CD14-positive monocyte (primary cell): ENCODE data around the gene ADGRF4. TPM values are rescaled to one million over a fixed set of nuclear protein-coding genes. Genes with fewer than 3 reads are reported as not detected.

Experiments used
- DNase-seq, 3 donors: peaks; one replicate each; pipeline ENCODE4 v3.0.0-alpha.2; 2011 to 2022
- H2AFZ ChIP-seq: 2 replicates; pipeline ENCODE4 v1.6.0; 2012; ENCODE audit warnings: mild to moderate bottlenecking, low read depth, low read length, inconsistent platforms; ENCODE audit not compliant: insufficient read depth, poor library complexity, severe bottlenecking
- H3K27ac ChIP-seq, 2 donors: 1 replicate in 1 of 2; 2 replicates in 1 of 2; pipeline ENCODE4 v1.5.1; 2012 to 2013; ENCODE audit warnings: low read length in 2 of 2, control low read depth in 1 of 2, inconsistent platforms in 1 of 2, low read depth in 1 of 2, mild to moderate bottlenecking in 1 of 2
- H3K27me3 ChIP-seq, 2 donors: one replicate each; pipeline versions ENCODE4 v1.6.0 to v1.6.1; 2011 to 2013; ENCODE audit warnings: low read length in 2 of 2; ENCODE audit not compliant: control insufficient read depth in 2 of 2, insufficient read depth in 2 of 2
- H3K36me3 ChIP-seq, 2 donors: replicated peaks in 1 of 2; 1 replicate in 1 of 2; 2 replicates in 1 of 2; pipeline versions ENCODE4 v1.5.1 to v1.6.1; 2012 to 2013; ENCODE audit warnings: low read length in 2 of 2, control low read depth in 1 of 2, inconsistent platforms in 1 of 2, mild to moderate bottlenecking in 1 of 2; ENCODE audit not compliant: insufficient read depth in 2 of 2, control insufficient read depth in 1 of 2
- H3K4me1 ChIP-seq, 2 donors: 1 replicate in 1 of 2; 2 replicates in 1 of 2; pipeline versions ENCODE4 v1.5.1 to v1.6.1; 2012 to 2013; ENCODE audit warnings: low read length in 2 of 2, control low read depth in 1 of 2, inconsistent platforms in 1 of 2, mild to moderate bottlenecking in 1 of 2, moderate library complexity in 1 of 2; ENCODE audit not compliant: insufficient read depth in 2 of 2, control insufficient read depth in 1 of 2
- H3K4me2 ChIP-seq: replicated peaks from 2 replicates; pipeline ENCODE3; 2012; ENCODE audit warnings: low read length, moderate library complexity, mild to moderate bottlenecking; ENCODE audit not compliant: poor library complexity, severe bottlenecking; ENCODE audit errors: extremely low read depth
- H3K4me3 ChIP-seq, 3 experiments: fragments of 200-600 bp in 1 of 3; sonication (generic) in 1 of 3; replicated peaks in 1 of 3; 1 replicate in 2 of 3; 2 replicates in 1 of 3; pipeline ENCODE4 v1.5.1; 2011 to 2013; ENCODE audit warnings: low read length in 3 of 3, mild to moderate bottlenecking in 3 of 3, control low read depth in 2 of 3, low read depth in 2 of 3, inconsistent platforms in 1 of 3, moderate library complexity in 1 of 3
- H3K79me2 ChIP-seq: 2 replicates; pipeline ENCODE4 v1.6.0; 2012; ENCODE audit warnings: mild to moderate bottlenecking, control low read depth, inconsistent platforms, low read length, moderate library complexity; ENCODE audit not compliant: insufficient read depth
- H3K9ac ChIP-seq: 2 replicates; pipeline ENCODE4 v1.6.0; 2017; ENCODE audit warnings: low read length, mild to moderate bottlenecking; ENCODE audit not compliant: insufficient read depth, poor library complexity, severe bottlenecking
- H3K9me3 ChIP-seq, 2 donors: replicated peaks in 1 of 2; 1 replicate in 1 of 2; 2 replicates in 1 of 2; pipeline versions ENCODE4 v1.5.1 to v1.6.1; 2012 to 2013; ENCODE audit warnings: low read length in 2 of 2, control low read depth in 1 of 2; ENCODE audit not compliant: control insufficient read depth in 1 of 2, insufficient read depth in 1 of 2
- H4K20me1 ChIP-seq: 2 replicates; pipeline ENCODE4 v1.6.0; 2012; ENCODE audit warnings: mild to moderate bottlenecking, low read length, control low read depth, moderate library complexity; ENCODE audit not compliant: insufficient read depth
- H3K27ac Mint-ChIP-seq, 7 donors: one replicate each; pipeline ENCODE4 v1.8.0; 2020; ENCODE audit warnings: mild to moderate bottlenecking in 7 of 7, mixed read lengths in 7 of 7, moderate library complexity in 6 of 7, inconsistent platforms in 2 of 7
- H3K27me3 Mint-ChIP-seq, 3 donors: one replicate each; pipeline ENCODE4 v1.8.0; 2021 to 2022; ENCODE audit warnings: low read depth in 3 of 3, mild to moderate bottlenecking in 3 of 3, mixed read lengths in 3 of 3, moderate library complexity in 3 of 3, inconsistent platforms in 1 of 3
- H3K36me3 Mint-ChIP-seq, 2 donors: one replicate each; pipeline ENCODE4 v1.8.0; 2020; ENCODE audit warnings: mixed read lengths in 2 of 2, inconsistent platforms in 1 of 2, mild to moderate bottlenecking in 1 of 2
- H3K4me1 Mint-ChIP-seq: one replicate; pipeline ENCODE4 v1.8.0; 2020; ENCODE audit warnings: mild to moderate bottlenecking, mixed read lengths
- H3K4me3 Mint-ChIP-seq, 2 donors: one replicate each; pipeline ENCODE4 v1.8.0; 2020; ENCODE audit warnings: mild to moderate bottlenecking in 2 of 2, mixed read lengths in 2 of 2, moderate library complexity in 1 of 2
- H3K9me3 Mint-ChIP-seq, 7 donors: one replicate each; pipeline ENCODE4 v1.8.0; 2020 to 2022; ENCODE audit warnings: mixed read lengths in 7 of 7, mild to moderate bottlenecking in 6 of 7, moderate library complexity in 6 of 7, inconsistent platforms in 2 of 7
- CTCF ChIP-seq: fragments of 200-600 bp; IDR thresholded peaks from one replicate; pipeline ENCODE4 v1.8.0; 2022; ENCODE audit warnings: antibody characterized with exemption, mild to moderate bottlenecking
- WGBS: methylation state at CpG from one replicate; pipeline ENCODE4 v1.1.5; 2013; ENCODE audit warnings: missing lambda C conversion rate; ENCODE audit not compliant: insufficient coverage; 5-methylcytosine and 5-hydroxymethylcytosine counted together
- intact Hi-C, 2 donors: fragments of 100-400 bp; cut with micrococcal nuclease; formaldehyde crosslinking; loops; one replicate each; pipeline versions ENCODE4 v1.15.0 to v1.15.1; 2023
- polyA plus RNA-seq, 3 donors: library from polyadenylated mRNA; depleted of rRNA in 1 of 3; unstranded in 2 of 3; stranded (reverse) in 1 of 3; fragments of 300-500 nt in 2 of 3; fragments of >200 nt in 1 of 3; fragmentation: Illumina TruSeq in 2 of 3; gene quantifications; 1 replicate in 2 of 3; 2 replicates in 1 of 3; pipeline ENCODE4 v1.2.3, GENCODE V29; 2012 to 2021

ADGRF4 gene
- polyA plus RNA-seq, 3 donors, result not detected

- Mint-ChIP-seq H3K36me3 (no peaks in the 10 kb centered on the region), H3K9me3 (peaks cover 0 to 7% (median 4%) of the 10 kb centered on the region in 7 donors), H3K4me1 (no peaks in the 10 kb centered on the region), H3K27ac (no peak overlapping the region), H3K4me3 (no peak overlapping the region), H3K27me3 (peaks cover 1 to 8% (median 2%) of the 10 kb centered on the region in 3 donors)
- TF ChIP-seq CTCF, result no peak
- Histone ChIP-seq H3K4me3 (no peak overlapping the region), H3K9me3 (no peaks in the 10 kb centered on the region), H3K4me2 (no peak overlapping the region), H3K79me2 (no peaks in the 10 kb centered on the region), H3K9ac (no peak overlapping the region), H3K36me3 (no peaks in the 10 kb centered on the region), H3K4me1 (no peaks in the 10 kb centered on the region), H3K27ac (no peak overlapping the region), H3K27me3 (no peaks in the 10 kb centered on the region), H4K20me1 (no peaks in the 10 kb centered on the region), H2AFZ (no peak overlapping the region)
- intact Hi-C loops, result no loop called here
- no CpG with 5 or more reads among the region's 1 CpG for WGBS
- DNase-seq, result no peak
Observed at GRCh38 chr6:47749757-47750156, 51.4 kb downstream of the ADGRF4 start.

DNA sequence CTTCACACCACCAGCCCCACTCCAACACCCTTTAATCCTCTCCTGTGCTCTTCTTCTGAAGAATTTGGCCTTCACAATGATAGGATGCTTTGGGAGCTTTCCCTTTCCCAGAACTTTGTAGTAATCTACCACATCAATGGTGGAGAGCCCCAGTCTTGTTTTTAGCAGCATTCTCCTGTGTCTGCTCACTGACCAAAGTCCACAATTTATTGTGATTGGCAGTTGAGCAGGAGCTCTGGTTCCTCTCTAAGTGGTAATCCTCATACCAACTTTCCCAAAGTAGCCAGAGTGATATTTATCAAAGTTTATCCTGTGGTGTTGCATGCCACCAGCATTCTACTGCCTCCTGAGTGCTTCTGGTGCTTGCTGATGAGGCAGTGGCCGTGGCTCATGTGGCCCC, 54.4 kb downstream of the ADGRF4 start:
- no peaks in the 10 kb centered on the region for H3K27me3 ChIP-seq
- no peak overlapping the region for H3K4me3 Mint-ChIP-seq
- no peaks in the 10 kb centered on the region for H3K4me1 Mint-ChIP-seq
- no peak overlapping the region for H3K27ac ChIP-seq
- no peaks in the 10 kb centered on the region for H3K79me2 ChIP-seq
- H3K9ac ChIP-seq, result no peak overlapping the region
- DNase-seq, result no peak
- H3K27me3 Mint-ChIP-seq, result peaks cover 0 to 5% (median 2%) of the 10 kb centered on the region in 3 donors
- H3K9me3 Mint-ChIP-seq, result peaks cover 0 to 6% (median 2%) of the 10 kb centered on the region in 7 donors
- H3K4me3 ChIP-seq, result no peak overlapping the region
- H3K36me3 ChIP-seq, result no peaks in the 10 kb centered on the region
- WGBS, result no CpG with 5 or more reads among the region's 1 CpG
- H3K9me3 ChIP-seq, result no peaks in the 10 kb centered on the region
- H3K4me2 ChIP-seq, result no peak overlapping the region
- TF ChIP-seq CTCF, result no peak
- no peaks in the 10 kb centered on the region for H3K4me1 ChIP-seq
- no peaks in the 10 kb centered on the region for H3K36me3 Mint-ChIP-seq
- H3K27ac Mint-ChIP-seq, result no peak overlapping the region
- H2AFZ ChIP-seq, result no peak overlapping the region
- intact Hi-C loops, result no loop called here
- H4K20me1 ChIP-seq, result no peaks in the 10 kb centered on the region
